Muscle of arm (tissue), 14 donors: ENCODE results near the gene PML. TPM values are rescaled to one million over a fixed set of nuclear protein-coding genes. Genes with fewer than 3 reads are reported as not detected.

Experiments used
- DNase-seq: peaks from one replicate; pipeline ENCODE4 v3.0.0-alpha.2; 2013
- long read RNA-seq, 11 donors: transcript quantifications; one replicate each; lab custom pipeline, GENCODE V29; 2026
- polyA plus RNA-seq, 12 donors: library from polyadenylated mRNA; unstranded; fragments of 120-200 nt; gene quantifications; one replicate each; pipeline ENCODE4 v1.2.1, GENCODE V29; 2013; ENCODE audit not compliant: insufficient read length in 12 of 12

Gene PML, protein sequence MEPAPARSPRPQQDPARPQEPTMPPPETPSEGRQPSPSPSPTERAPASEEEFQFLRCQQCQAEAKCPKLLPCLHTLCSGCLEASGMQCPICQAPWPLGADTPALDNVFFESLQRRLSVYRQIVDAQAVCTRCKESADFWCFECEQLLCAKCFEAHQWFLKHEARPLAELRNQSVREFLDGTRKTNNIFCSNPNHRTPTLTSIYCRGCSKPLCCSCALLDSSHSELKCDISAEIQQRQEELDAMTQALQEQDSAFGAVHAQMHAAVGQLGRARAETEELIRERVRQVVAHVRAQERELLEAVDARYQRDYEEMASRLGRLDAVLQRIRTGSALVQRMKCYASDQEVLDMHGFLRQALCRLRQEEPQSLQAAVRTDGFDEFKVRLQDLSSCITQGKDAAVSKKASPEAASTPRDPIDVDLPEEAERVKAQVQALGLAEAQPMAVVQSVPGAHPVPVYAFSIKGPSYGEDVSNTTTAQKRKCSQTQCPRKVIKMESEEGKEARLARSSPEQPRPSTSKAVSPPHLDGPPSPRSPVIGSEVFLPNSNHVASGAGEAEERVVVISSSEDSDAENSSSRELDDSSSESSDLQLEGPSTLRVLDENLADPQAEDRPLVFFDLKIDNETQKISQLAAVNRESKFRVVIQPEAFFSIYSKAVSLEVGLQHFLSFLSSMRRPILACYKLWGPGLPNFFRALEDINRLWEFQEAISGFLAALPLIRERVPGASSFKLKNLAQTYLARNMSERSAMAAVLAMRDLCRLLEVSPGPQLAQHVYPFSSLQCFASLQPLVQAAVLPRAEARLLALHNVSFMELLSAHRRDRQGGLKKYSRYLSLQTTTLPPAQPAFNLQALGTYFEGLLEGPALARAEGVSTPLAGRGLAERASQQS
- 10 to 100 TPM in 11 of 12 donors, not detected in 1; 20.1 to 42.4 (median 28.7) TPM for polyA plus RNA-seq
- long read RNA-seq, donor 1, full-length matches to known transcripts, result 3 of 3 reads
- long read RNA-seq, donor 1, partial matches to known transcripts, result 0 of 3 reads
- long read RNA-seq, donor 1, other reads (novel, unspliced or antisense), result 0 of 3 reads
- long read RNA-seq, donor 2, full-length matches to known transcripts, result 5 of 11 reads
- long read RNA-seq, donor 2, partial matches to known transcripts, result 6 of 11 reads
- long read RNA-seq, donor 2, other reads (novel, unspliced or antisense), result 0 of 11 reads
- long read RNA-seq, donor 3, result 0 reads
- long read RNA-seq, donor 4, partial matches to known transcripts, result 0 of 4 reads
- long read RNA-seq, donor 4, other reads (novel, unspliced or antisense), result 0 of 4 reads
- long read RNA-seq, donor 5, partial matches to known transcripts, result 6 of 9 reads
- long read RNA-seq, donor 5, other reads (novel, unspliced or antisense), result 0 of 9 reads
- long read RNA-seq, donor 6, result 0 reads
- long read RNA-seq, donor 7, partial matches to known transcripts, result 0 of 2 reads
- long read RNA-seq, donor 7, other reads (novel, unspliced or antisense), result 0 of 2 reads
- long read RNA-seq, donor 8, full-length matches to known transcripts, result 7 of 7 reads
- long read RNA-seq, donor 8, partial matches to known transcripts, result 0 of 7 reads
- long read RNA-seq, donor 8, other reads (novel, unspliced or antisense), result 0 of 7 reads
- long read RNA-seq, donor 9, result 0 reads
- long read RNA-seq, donor 10, full-length matches to known transcripts, result 7 of 7 reads
- long read RNA-seq, donor 10, partial matches to known transcripts, result 0 of 7 reads
- long read RNA-seq, donor 10, other reads (novel, unspliced or antisense), result 0 of 7 reads
- long read RNA-seq, donor 11, result 0 reads

DNA sequence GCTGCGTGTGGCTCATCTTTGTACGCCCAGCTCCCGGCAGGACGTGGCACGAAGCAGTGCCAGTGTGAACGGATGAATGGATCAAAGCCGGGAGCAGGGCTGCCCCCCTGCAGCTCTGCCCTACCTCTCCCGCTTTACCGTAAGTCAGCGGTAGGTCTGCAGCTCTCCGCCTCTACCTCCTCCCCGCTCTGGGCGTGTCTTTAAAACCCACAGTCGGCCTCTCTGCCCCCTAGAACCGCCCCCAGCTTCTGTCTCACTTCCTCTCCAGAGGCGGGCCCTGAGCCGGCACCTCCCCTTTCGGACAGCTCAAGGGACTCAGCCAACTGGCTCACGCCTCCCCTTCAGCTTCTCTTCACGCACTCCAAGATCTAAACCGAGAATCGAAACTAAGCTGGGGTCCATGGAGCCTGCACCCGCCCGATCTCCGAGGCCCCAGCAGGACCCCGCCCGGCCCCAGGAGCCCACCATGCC, at the start of gene PML:
Gene PML, plus strand, starts transcription at position 304 of the 471 bp plus-strand sequence. Its CDS starts 97 bp downstream, at position 401.
- DNase-seq, result peak; percentile 95

DNA sequence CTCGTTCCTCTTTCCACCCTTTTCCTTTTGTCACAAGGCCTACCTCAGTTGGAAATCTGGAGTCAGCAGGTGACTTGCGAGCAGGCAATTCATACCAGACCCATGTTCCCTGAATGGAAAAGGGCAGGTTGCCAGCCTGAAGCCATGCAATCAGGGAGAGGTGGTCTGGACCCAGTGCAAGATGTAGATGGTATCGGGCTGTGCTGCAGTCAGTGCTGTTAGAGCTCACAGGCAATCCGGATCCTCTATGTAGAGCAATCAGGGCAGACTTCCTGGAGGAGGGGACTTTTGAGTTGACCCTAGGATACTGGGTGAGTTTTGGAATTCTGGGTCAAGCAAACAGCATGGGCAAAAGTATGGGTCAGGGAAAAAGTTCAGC, 49.4 kb upstream of the PML start:
- no peak for DNase-seq

DNA sequence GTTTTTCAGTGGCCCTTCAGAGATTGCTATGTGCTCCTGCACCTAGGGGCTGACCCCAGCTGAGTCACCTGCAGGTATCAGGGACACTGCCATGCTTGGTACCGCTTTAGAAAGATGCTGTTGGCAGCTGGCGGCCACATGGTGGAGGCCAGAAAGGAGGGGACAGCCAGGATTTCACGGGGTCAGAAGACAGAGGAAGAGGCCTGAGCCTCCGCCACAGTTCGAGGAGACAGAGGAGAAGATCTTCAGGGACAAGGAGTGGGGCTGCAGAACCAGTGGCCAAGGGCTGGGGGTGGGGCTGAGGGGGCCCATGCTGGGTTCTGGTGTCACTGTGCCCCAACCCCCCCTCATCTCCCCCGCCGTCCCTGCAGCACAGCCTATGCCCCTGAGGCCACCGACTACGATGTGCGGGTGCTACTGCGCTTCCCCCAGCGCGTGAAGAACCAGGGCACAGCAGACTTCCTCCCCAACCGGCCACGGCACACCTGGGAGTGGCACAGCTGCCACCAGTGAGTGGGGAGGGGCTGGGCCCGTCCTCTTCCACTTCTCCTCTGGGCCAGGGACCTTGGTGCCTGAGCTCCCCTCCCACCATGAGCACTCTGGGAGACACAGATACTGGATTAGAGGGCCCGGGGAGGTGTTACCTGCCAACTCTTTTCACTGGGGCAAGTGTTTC, 48.3 kb upstream of the PML start:
- DNase-seq, result no peak

DNA sequence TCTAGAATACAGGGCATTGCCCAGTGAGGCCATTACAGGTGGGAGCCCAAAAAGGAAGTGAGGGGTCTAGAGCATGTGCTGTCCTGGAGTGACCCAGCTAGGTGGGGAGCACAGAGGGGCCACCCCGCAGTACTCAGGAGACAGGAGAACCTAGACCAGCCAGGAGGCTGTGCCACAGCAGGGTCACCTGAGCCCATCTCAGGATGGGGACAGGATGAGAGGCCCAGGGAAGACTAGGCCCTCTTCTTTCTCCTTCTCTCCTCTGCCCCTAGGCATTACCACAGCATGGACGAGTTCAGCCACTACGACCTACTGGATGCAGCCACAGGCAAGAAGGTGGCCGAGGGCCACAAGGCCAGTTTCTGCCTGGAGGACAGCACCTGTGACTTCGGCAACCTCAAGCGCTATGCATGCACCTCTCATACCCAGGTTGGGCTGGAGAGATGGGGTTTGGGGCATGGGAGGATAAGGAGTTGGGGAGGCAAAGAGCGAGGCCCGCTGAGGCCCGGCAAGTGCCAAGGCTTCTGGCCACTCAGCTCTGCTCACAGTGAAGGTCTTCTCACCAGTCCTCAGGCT, 47.6 kb upstream of the PML start:
- DNase-seq, result no peak

DNA sequence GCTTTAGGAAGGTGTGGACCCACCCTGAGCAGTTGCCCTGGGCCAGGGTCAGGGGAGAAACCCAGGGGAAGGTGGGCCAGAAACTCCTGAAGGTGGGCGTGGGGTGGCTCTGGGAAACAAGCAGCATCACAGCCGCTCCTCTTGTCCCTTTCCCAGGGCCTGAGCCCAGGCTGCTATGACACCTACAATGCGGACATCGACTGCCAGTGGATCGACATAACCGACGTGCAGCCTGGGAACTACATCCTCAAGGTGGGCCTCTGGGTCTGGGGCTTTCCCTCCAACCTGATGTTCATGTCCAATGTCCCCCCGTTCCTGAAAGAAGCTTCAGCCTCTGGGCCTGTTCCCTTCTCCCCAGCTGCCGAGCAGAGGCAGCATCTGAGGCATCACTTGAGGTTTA, 46.9 kb upstream of the PML start:
- no peak for DNase-seq

DNA sequence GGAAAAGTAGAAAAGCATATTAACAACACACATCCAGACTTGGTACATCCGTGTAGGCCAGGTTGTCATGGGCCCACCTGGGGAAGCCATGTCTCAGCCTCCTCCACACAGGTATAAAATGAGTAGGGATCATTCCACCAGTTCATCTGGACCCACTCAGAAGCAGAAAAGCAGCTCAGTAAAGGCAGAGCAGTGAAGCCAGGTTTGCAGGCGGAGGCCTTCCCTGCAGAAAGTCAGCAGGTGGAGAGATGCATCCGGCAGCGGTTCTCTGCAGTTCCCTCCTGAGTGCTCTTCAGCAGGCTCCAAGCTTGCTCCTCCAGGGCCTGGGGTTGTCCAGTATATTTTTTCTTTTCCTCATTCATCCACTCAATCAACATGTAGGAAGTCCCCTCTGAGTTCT, 46.1 kb upstream of the PML start:
- DNase-seq, result no peak

DNA sequence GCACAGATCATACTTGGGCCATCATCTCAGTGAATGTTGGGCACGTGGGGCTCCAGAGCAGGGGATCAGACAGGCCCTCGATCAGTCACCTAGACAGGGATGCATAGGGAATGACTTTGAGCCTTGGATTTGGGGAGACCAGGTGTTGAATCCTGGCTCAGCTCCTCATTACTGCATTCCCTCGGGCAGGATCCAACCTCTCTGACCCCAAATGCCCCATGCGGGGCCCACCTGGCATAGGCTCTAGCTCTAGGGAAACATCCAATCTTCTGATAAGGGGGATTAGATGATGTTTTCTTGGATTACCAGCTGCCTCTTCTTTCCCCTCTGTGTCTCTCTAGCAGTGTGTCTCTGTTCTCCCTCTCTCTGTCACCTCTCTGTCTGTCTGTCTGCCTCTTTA, 45.5 kb upstream of the PML start:
- DNase-seq, result no peak

DNA sequence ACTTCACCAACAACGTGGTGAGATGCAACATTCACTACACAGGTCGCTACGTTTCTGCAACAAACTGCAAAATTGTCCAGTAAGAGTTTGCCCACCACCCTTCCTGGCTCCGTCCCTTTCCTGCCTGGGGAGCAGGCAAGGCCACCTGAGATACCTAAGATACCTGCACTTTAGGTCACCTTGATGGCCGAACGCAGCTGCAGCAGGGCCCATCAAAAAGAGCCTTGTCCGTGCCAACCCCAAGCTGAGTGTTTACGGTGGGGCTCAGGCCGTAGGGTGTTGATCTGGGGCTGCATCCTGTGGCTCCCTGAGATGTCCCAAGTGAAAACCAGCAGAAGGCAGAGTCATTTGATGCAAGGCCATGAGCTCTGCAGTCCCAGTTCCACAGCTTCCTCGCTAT, 45.0 kb upstream of the PML start:
- DNase-seq, result no peak

DNA sequence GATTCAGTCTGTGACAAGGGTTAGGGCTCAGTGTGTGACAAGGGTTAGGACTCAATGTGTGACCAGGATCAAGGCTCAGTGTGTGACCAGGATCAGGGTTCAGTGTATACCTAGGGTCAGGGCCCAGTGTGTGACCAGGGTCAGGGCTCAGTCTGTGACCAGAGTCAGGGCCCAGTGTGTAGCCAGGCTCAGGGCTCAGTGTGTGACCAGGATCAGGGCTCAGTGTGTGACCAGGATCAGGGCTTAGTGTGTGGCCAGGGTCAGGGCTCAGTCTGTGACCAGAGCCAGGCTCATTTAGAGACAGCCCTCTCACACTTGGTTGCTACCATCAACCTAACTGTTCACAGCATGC, 44.1 kb upstream of the PML start:
- DNase-seq, result no peak

DNA sequence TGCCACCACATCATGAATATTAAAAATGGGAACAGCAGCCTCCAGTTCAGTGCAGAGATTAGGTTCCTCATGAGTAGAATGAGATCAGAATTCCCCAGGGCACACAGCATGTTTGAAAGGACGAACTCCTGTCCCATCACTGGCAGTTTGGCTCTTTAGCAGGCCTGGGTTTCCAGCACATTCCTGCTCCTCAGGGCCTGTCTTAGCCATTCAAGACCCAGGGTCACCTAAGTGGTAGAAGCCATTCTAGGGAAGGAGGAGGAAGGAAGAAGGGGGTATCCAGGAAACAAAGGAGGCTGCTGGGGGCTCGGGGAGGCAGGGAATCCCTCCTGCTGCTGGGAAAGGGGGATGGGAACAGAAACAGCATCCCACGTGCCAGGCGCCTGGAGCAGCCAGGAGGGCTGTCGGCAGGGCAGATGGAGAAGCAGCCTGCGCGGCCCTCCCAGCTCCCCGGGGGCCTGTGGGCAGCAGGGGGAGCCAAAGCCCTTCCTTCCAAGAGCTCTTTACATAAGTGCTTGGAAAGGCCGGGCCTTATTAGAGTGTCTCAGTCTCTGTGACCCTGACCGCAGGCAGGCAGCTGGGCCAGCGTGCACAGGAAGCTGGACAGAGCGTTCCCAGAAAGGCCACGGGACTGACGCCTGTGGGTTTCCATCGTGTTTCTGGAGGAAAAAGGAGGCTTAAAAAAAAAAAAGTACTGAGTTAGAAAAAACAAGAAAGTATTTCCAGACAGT, 43.5 kb upstream of the PML start:
- DNase-seq, result peak; percentile 92

DNA sequence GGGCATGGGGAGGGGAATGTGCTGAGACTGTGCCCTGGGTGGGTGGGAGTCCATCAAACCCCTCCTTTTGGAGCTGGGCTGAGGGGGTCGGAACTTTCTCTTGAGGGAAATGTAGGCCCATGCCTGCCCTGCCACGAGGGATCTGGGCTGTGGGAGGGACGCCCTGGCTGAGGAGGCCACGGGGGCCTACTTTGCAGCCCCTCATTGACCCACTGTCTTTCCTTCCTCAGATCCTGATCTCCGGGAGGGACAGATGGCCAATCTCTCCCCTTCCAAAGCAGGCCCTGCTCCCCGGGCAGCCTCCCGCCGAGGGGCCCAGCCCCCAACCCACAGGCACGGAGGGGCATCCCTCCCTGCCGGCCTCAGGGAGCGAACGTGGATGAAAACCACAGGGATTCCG, 42.9 kb upstream of the PML start:
- no peak for DNase-seq

DNA sequence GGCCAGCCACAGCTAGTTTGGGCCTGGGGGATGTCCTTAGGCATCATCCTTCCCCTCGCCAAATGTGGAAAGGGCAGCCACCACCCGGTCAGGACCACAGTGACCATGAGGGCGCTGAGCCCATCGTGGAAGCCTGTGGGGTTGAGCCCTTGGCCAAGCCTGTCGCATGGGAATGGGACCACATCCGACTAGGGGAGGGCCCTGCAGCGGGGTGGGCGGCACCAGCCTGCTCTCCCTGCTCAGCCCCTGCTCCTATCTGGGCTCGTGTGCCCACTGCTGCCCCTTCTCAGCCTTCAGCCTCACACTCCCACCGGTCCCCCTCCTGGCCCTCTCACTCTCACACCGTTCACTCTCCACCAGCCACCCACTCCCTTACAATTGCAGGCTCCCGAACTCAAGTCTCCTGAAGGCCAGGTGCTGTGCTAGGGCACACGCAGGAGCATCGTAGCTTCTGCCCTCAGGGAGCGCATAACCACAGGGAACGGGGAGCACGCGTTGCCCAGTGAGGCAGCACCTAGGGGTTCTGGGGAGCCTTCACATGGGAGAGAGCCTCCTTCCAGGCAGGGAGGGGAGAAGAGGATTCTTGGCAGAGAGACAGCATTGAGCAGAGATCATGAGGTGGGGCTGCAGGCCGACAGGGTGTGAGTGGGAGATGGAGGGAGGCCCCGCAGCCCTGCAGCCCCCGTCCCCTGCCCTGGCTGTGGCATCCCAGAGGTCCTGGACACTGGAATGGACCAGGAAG, 42.2 kb upstream of the PML start:
- DNase-seq, result no peak

DNA sequence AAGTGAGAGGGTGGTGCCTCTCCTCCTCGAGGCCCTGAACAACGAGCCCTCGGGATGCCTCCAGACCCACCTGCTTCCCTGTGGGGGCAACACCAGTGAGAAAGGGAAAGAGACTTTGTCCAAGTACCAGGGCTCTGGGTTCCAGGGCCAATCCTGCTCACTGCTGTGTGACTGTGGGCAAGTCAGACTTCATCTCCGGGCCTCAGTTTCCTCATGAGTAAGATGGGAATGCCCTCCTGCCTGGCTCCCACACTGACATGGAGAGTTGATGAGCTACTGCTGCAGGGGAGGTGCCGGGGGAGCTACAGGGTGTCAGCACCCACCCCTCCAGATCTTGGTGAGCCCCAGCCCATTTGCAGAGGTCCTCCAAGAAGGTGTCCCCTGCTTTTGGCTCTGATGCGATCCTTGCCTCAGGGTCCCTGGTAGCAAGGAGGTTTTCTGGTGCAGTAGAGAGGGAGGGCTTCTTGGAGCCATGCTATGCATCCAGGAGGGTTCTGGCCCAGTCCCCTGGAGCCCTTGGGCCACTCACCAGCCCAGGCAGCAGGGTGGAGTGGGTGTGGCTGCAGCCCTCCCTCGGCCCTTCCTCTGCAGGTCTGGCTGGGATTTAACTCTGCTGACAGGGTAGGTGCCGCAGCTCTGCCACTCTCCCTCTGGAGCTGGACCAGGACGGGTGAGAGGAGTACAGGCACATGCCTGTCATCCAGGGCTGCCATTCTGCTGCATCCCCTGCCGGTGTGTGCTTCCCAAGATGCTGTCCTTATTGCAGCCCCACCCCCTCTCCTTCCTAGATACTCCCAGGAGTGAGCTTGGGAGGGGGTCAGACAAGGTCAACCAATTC, 41.4 kb upstream of the PML start:
- DNase-seq, result no peak

DNA sequence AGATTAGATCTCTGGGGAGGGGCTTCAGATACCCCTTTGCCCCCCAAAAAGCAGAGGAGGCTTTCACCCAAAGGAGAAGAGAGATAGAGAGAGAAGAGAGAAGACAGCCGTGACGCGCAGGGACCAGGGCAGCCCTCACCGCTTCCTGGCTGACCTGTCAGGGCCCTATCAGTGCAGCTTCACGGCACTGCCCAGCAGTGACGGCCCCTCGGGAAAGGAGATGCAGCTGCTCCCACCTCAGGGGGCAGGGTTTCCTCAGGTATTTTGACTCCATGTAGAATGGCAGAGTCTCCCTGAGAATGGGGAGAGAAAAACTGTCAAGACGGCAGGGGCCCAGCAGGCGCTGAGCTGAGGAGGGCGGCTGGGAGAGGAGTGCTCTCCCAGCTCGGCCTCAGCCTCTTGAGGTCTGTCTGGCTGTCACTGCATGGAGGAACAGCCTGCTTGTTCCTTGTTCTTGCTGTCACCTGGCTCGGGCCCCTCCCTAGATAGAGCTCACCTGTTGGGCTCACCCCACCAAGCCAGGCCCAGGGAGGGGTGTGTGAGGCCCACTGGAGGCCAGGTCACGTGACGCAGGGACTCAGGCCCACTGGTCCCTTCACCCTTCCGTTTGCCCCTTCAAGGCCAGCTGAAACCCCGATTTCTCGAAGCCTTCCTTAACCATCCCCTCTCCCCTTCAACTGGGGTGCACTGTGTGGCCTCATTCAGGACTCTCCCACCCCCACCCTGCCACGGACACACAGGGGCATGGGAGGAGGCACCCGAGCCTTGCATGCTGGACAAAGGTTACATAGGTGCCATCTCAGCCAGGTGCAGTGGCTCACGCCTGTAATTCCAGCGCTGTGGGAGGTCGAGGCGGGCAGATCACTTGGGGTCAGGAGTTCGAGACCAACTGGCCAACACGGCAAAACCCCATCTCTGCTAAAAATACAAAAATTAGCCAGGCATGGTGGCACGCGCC, 40.0 kb upstream of the PML start:
- DNase-seq, result no peak

DNA sequence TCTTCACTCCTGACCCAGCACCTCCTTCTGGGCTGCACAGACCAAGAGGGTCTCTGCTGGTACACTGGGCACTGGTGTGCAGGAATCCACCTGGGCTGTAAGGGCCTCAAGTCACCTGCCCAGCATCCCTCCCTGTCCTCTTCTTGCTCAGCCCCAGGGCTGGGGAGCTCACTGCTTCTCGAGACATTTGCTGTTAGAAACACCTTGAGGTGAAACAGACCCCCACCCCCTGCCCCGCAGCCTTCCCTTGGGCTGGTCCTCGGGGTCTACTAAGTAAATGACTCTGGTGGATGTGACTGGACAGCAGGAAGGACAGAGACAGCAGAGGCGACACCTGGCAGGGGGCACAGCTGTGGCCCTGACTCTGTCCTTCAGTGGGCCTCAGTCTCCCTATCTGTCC, 39.2 kb upstream of the PML start:
- no peak for DNase-seq
